ENCODE measurements around the gene ADGRF5.

Gene ADGRF5

GRCh38 chr6:46917002-46917545, 4.7 kb downstream of the ADGRF5 start:
- no peak for DNase-seq (ENCODE audit: low spot score)
- no peak overlapping the region for H3K27ac Mint-ChIP-seq
- H3K27me3 Mint-ChIP-seq (ENCODE audit: low read depth): no peaks in the 10 kb centered on the region
- no peaks in the 10 kb centered on the region for H3K36me3 Mint-ChIP-seq (ENCODE audit: low read depth)
- H3K4me1 Mint-ChIP-seq (ENCODE audit: low read depth): no peaks in the 10 kb centered on the region
- H3K9me3 Mint-ChIP-seq: no peaks in the 10 kb centered on the region
- H3K4me3 Mint-ChIP-seq: no peak overlapping the region

- Mint-ChIP-seq H3K27me3 (ENCODE audit: low read depth) (no peaks in the 10 kb centered on the region), H3K27ac (no peak overlapping the region), H3K9me3 (no peaks in the 10 kb centered on the region), H3K4me1 (ENCODE audit: low read depth) (no peaks in the 10 kb centered on the region), H3K36me3 (ENCODE audit: low read depth) (no peaks in the 10 kb centered on the region), H3K4me3 (no peak overlapping the region)
- no peak for DNase-seq (ENCODE audit: low spot score)
Measured at GRCh38 chr6:46915866-46916265, 5.9 kb downstream of the ADGRF5 start.

- Mint-ChIP-seq H3K4me1 (ENCODE audit: low read depth) (no peaks in the 10 kb centered on the region), H3K27ac (no peak overlapping the region), H3K4me3 (no peak overlapping the region), H3K36me3 (ENCODE audit: low read depth) (no peaks in the 10 kb centered on the region), H3K27me3 (ENCODE audit: low read depth) (no peaks in the 10 kb centered on the region), H3K9me3 (no peaks in the 10 kb centered on the region)
- no peak for DNase-seq (ENCODE audit: low spot score)
Measured at GRCh38 chr6:46915380-46915779, 6.4 kb downstream of the ADGRF5 start.

DNA sequence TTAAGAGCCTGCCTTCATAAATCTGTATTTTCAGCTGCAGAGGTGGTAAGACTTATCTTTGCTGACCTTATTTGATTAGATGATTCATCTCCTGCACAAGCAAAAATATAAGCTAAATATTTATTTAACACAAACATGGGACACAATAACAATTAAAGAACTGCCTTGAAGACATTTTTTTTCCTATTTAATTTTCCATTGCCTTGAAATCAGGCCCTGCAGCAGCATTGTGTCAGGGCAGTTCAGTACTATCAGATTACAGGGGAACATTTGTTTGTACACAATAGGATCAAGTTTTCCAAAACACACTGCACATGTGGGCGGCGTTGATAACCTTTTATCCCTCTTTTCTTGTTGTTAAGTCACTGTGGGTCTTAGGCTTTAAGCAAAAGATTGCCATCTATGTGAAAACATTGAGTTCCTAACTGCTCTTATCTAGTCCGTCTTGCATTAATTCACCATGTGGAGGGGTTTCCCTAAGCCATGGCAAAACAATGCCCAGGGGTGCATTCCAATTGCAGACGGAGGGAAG, 7.4 kb downstream of the ADGRF5 start:
- Mint-ChIP-seq H3K27me3 (ENCODE audit: low read depth) (no peaks in the 10 kb centered on the region), H3K27ac (no peak overlapping the region), H3K9me3 (no peaks in the 10 kb centered on the region), H3K4me3 (no peak overlapping the region), H3K4me1 (ENCODE audit: low read depth) (no peaks in the 10 kb centered on the region), H3K36me3 (ENCODE audit: low read depth) (no peaks in the 10 kb centered on the region)
- DNase-seq (ENCODE audit: low spot score): no peak

GRCh38 chr6:46909371-46909770, 12.4 kb downstream of the ADGRF5 start:
- no peaks in the 10 kb centered on the region for H3K36me3 Mint-ChIP-seq (ENCODE audit: low read depth)
- H3K27ac Mint-ChIP-seq: no peak overlapping the region
- no peak overlapping the region for H3K4me3 Mint-ChIP-seq
- no peaks in the 10 kb centered on the region for H3K4me1 Mint-ChIP-seq (ENCODE audit: low read depth)
- DNase-seq (ENCODE audit: low spot score): no peak
- no peaks in the 10 kb centered on the region for H3K9me3 Mint-ChIP-seq
- H3K27me3 Mint-ChIP-seq (ENCODE audit: low read depth): no peaks in the 10 kb centered on the region

DNA sequence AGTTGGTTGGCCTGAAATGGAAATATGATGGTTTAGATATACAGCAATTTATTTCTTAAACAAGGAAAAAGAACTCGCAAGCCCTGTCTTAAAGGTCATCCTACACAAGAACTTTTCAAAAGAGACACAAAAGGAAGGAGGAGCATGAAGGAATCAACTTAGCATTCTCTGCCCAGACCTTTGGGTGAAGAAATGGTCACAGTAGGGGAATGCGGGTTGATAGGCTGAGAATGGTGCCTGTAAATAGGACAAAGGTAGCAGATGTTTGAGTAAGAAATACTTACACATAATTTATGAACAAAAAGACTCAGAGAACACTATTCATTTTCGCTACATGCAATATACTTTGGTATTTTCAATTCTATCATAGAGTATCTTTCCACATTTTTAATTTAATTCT, 15.0 kb downstream of the ADGRF5 start:
- DNase-seq (ENCODE audit: low spot score): no peak
- no peaks in the 10 kb centered on the region for H3K36me3 Mint-ChIP-seq (ENCODE audit: low read depth)
- H3K4me3 Mint-ChIP-seq: no peak overlapping the region
- H3K27me3 Mint-ChIP-seq (ENCODE audit: low read depth): no peaks in the 10 kb centered on the region
- H3K4me1 Mint-ChIP-seq (ENCODE audit: low read depth): no peaks in the 10 kb centered on the region
- no peaks in the 10 kb centered on the region for H3K9me3 Mint-ChIP-seq
- H3K27ac Mint-ChIP-seq: no peak overlapping the region

- H3K9me3 Mint-ChIP-seq: no peaks in the 10 kb centered on the region
- H3K36me3 Mint-ChIP-seq (ENCODE audit: low read depth): no peaks in the 10 kb centered on the region
- H3K4me3 Mint-ChIP-seq: no peak overlapping the region
- no peaks in the 10 kb centered on the region for H3K4me1 Mint-ChIP-seq (ENCODE audit: low read depth)
- DNase-seq (ENCODE audit: low spot score): no peak
- no peak overlapping the region for H3K27ac Mint-ChIP-seq
- no peaks in the 10 kb centered on the region for H3K27me3 Mint-ChIP-seq (ENCODE audit: low read depth)
Measured at GRCh38 chr6:46904117-46904516, 17.6 kb downstream of the ADGRF5 start.

DNA sequence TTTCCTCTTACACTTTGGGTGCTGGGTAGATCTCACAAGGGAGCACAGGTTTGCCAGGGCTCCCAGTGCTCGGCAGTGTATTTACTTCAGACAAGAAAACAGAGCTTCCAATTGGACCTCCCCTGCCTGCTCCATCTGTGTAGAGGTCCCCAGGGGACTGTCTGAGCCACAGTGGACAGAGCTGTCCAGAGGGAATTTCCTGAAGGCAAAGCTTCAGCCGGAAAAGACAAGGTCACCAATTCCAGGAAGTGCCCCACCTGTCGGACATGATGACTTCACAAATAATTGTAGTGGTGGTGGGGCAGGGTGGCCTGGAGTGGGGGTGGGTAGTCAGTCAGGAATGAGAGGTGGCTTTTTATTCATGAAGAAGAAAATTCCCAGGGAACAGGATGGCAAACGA, 18.6 kb downstream of the ADGRF5 start:
- no peaks in the 10 kb centered on the region for H3K4me1 Mint-ChIP-seq (ENCODE audit: low read depth)
- no peaks in the 10 kb centered on the region for H3K36me3 Mint-ChIP-seq (ENCODE audit: low read depth)

GRCh38 chr6:46901882-46902314, 19.8 kb downstream of the ADGRF5 start:
- H3K4me3 Mint-ChIP-seq: no peak overlapping the region
- H3K27me3 Mint-ChIP-seq (ENCODE audit: low read depth): no peaks in the 10 kb centered on the region
- H3K36me3 Mint-ChIP-seq (ENCODE audit: low read depth): no peaks in the 10 kb centered on the region
- no peaks in the 10 kb centered on the region for H3K9me3 Mint-ChIP-seq
- no peaks in the 10 kb centered on the region for H3K4me1 Mint-ChIP-seq (ENCODE audit: low read depth)
- no peak overlapping the region for H3K27ac Mint-ChIP-seq
- DNase-seq (ENCODE audit: low spot score): no peak

More for the DNA sequence above, 18.6 kb downstream of the ADGRF5 start:
- Mint-ChIP-seq H3K4me3 (no peak overlapping the region), H3K27ac (no peak overlapping the region), H3K27me3 (ENCODE audit: low read depth) (no peaks in the 10 kb centered on the region), H3K9me3 (no peaks in the 10 kb centered on the region)
- DNase-seq (ENCODE audit: low spot score): no peak

- Mint-ChIP-seq H3K27me3 (ENCODE audit: low read depth) (no peaks in the 10 kb centered on the region), H3K4me1 (ENCODE audit: low read depth) (no peaks in the 10 kb centered on the region), H3K27ac (no peak overlapping the region), H3K9me3 (no peaks in the 10 kb centered on the region), H3K36me3 (ENCODE audit: low read depth) (no peaks in the 10 kb centered on the region), H3K4me3 (no peak overlapping the region)
- no peak for DNase-seq (ENCODE audit: low spot score)
Measured at GRCh38 chr6:46900266-46900665, 21.5 kb downstream of the ADGRF5 start.

- no peak overlapping the region for H3K4me3 Mint-ChIP-seq
- no peak for DNase-seq (ENCODE audit: low spot score)
- no peak overlapping the region for H3K27ac Mint-ChIP-seq
- H3K4me1 Mint-ChIP-seq (ENCODE audit: low read depth): no peaks in the 10 kb centered on the region
- no peaks in the 10 kb centered on the region for H3K27me3 Mint-ChIP-seq (ENCODE audit: low read depth)
- no peaks in the 10 kb centered on the region for H3K36me3 Mint-ChIP-seq (ENCODE audit: low read depth)
- H3K9me3 Mint-ChIP-seq: no peaks in the 10 kb centered on the region
Measured at GRCh38 chr6:46899659-46900058, 22.1 kb downstream of the ADGRF5 start.

DNA sequence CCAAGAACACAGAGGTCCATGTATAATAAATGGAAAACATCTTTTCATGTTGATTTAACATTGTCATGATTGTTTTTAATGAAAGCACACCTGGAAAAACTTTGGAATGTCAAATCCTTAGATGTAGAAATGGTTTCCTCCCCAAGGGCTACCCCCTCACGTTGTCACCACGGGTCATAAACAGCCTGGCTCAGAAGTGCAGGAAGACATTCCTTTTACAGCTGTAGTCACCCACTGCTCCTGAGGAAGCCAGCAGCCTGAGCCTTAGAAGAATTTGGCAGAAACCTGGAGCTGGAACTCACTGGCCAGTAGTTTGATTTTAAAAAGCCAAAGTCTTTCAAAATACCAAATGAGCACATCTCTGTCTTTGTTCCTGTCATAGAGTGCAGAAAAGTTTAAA, 23.7 kb downstream of the ADGRF5 start:
- no peaks in the 10 kb centered on the region for H3K27me3 Mint-ChIP-seq (ENCODE audit: low read depth)
- no peaks in the 10 kb centered on the region for H3K4me1 Mint-ChIP-seq (ENCODE audit: low read depth)
- H3K4me3 Mint-ChIP-seq: no peak overlapping the region
- H3K9me3 Mint-ChIP-seq: no peaks in the 10 kb centered on the region
- no peak for DNase-seq (ENCODE audit: low spot score)
- H3K36me3 Mint-ChIP-seq (ENCODE audit: low read depth): no peaks in the 10 kb centered on the region
- H3K27ac Mint-ChIP-seq: no peak overlapping the region

GRCh38 chr6:46896871-46897270, 24.9 kb downstream of the ADGRF5 start:
- Mint-ChIP-seq H3K4me1 (ENCODE audit: low read depth) (no peaks in the 10 kb centered on the region), H3K9me3 (no peaks in the 10 kb centered on the region), H3K27me3 (ENCODE audit: low read depth) (no peaks in the 10 kb centered on the region), H3K36me3 (ENCODE audit: low read depth) (no peaks in the 10 kb centered on the region), H3K27ac (no peak overlapping the region), H3K4me3 (no peak overlapping the region)
- no peak for DNase-seq (ENCODE audit: low spot score)

- Mint-ChIP-seq H3K27me3 (ENCODE audit: low read depth) (peaks cover 3% of the 10 kb centered on the region), H3K4me3 (no peak overlapping the region), H3K4me1 (ENCODE audit: low read depth) (no peaks in the 10 kb centered on the region), H3K27ac (no peak overlapping the region), H3K36me3 (ENCODE audit: low read depth) (no peaks in the 10 kb centered on the region), H3K9me3 (no peaks in the 10 kb centered on the region)
- DNase-seq (ENCODE audit: low spot score): no peak
Measured at GRCh38 chr6:46895930-46896329, 25.8 kb downstream of the ADGRF5 start.

- Mint-ChIP-seq H3K27ac (no peak overlapping the region), H3K4me3 (no peak overlapping the region), H3K27me3 (ENCODE audit: low read depth) (peaks cover 3% of the 10 kb centered on the region), H3K36me3 (ENCODE audit: low read depth) (no peaks in the 10 kb centered on the region), H3K9me3 (no peaks in the 10 kb centered on the region), H3K4me1 (ENCODE audit: low read depth) (no peaks in the 10 kb centered on the region)
- DNase-seq (ENCODE audit: low spot score): no peak
Measured at GRCh38 chr6:46894433-46894832, 27.3 kb downstream of the ADGRF5 start.
